Head of caudate nucleus (tissue), 42 donors: ENCODE data around the gene PROCA1.

Experiments
- DNase-seq, 42 donors: peaks; one replicate each; pipeline versions ENCODE4 v3.0.0 to v3.0.0-alpha.2; 2020 to 2021; ENCODE audit warnings: mixed read lengths in 7 of 42
- intact Hi-C: fragments of 100-400 bp; cut with DNase I; formaldehyde crosslinking; loops from one replicate; pipeline ENCODE4 v1.15.0; 2022

PROCA1 gene

GRCh38 chr17:28711723-28712031, at the start of gene PROCA1:
TSS of gene PROCA1 (minus strand) at chr17:28711888. CDS start at chr17:28711660, 228 bp downstream.
- intact Hi-C loops, result loop anchor here (10.0 kb wide), 1 partner anchor 67 kb away; the partner anchor contains the start of gene BLTP2
- peak in 3 of 42 donors; percentile 22 to 34 (median 31) for DNase-seq

- intact Hi-C loops, result loop anchor here (10.0 kb wide), 2 partner anchors 94 to 154 kb away; partner anchors contain the start of gene ERAL1
- peak in 32 of 42 donors; percentile 28 to 80 (median 58) for DNase-seq
These were observed 49.2 kb upstream of the PROCA1 start for GRCh38 chr17:28760601-28761562.

- intact Hi-C loops, result loop anchor here (10.0 kb wide), 1 partner anchor 55 kb away; no protein-coding TSS in a partner anchor
- peak in 3 of 42 donors; percentile 10 to 41 (median 33) for DNase-seq
These were observed 47.7 kb upstream of the PROCA1 start for GRCh38 chr17:28759256-28759865.

- peak in 4 of 42 donors; percentile 11 to 35 (median 18) for DNase-seq
- intact Hi-C loops, result loop anchor here (10.0 kb wide), 1 partner anchor 56 kb away; no protein-coding TSS in a partner anchor
These were observed 46.9 kb upstream of the PROCA1 start for GRCh38 chr17:28758411-28759121.

- DNase-seq, result no peak
- intact Hi-C loops, result loop anchor here (10.0 kb wide), 1 partner anchor 59 kb away; no protein-coding TSS in a partner anchor
These were observed 44.5 kb upstream of the PROCA1 start for GRCh38 chr17:28756049-28756804.

- intact Hi-C loops, result loop anchor here (10.0 kb wide), 1 partner anchor 59 kb away; no protein-coding TSS in a partner anchor
- DNase-seq, result no peak
These were observed 43.8 kb upstream of the PROCA1 start for GRCh38 chr17:28755486-28755885.

- intact Hi-C loops, result loop anchor here (10.0 kb wide), 1 partner anchor 63 kb away; no protein-coding TSS in a partner anchor
- DNase-seq, result peak in 1 of 42 donors; percentile 1
These were observed 40.1 kb upstream of the PROCA1 start for GRCh38 chr17:28751600-28752366.

GRCh38 chr17:28750178-28751047, 38.7 kb upstream of the PROCA1 start:
- intact Hi-C loops, result loop anchor here (10.0 kb wide), 1 partner anchor 64 kb away; no protein-coding TSS in a partner anchor
- DNase-seq, result peak; percentile 90 to 98 (median 95)

GRCh38 chr17:28749516-28750177, 38.0 kb upstream of the PROCA1 start:
- intact Hi-C loops, result loop anchor here (10.0 kb wide), 1 partner anchor 65 kb away; no protein-coding TSS in a partner anchor
- peak in 1 of 42 donors; percentile 20 for DNase-seq

GRCh38 chr17:28748852-28749515, 37.3 kb upstream of the PROCA1 start:
- peak in 4 of 42 donors; percentile 24 to 46 (median 35) for DNase-seq
- intact Hi-C loops, result no loop called here

GRCh38 chr17:28747801-28748750, 36.4 kb upstream of the PROCA1 start:
- peak in 2 of 42 donors; percentile 20 to 29 for DNase-seq
- intact Hi-C loops, result no loop called here

- intact Hi-C loops, result no loop called here
- peak in 38 of 42 donors; percentile 30 to 83 (median 70) for DNase-seq
These were observed 35.5 kb upstream of the PROCA1 start for GRCh38 chr17:28747051-28747691.

GRCh38 chr17:28746611-28747050, 34.9 kb upstream of the PROCA1 start:
- intact Hi-C loops, result no loop called here
- peak in 41 of 42 donors; percentile 28 to 88 (median 65) for DNase-seq
